ENCODE measurements around the gene KRTAP3-3.
"Not testable (repeated sequence)": the region's sequence is repeated elsewhere in the genome, so short reads cannot be mapped to it uniquely, and the experiment has no call there.

Gene KRTAP3-3

GRCh38 chr17:41004397-41004796 lies 10.4 kb upstream of the KRTAP3-3 start:
- no peak for DNase-seq

GRCh38 chr17:41003926-41004325 lies 10.0 kb upstream of the KRTAP3-3 start:
- no peak for DNase-seq

GRCh38 chr17:41002814-41003213 lies 8.8 kb upstream of the KRTAP3-3 start:
- no peak for DNase-seq

DNA sequence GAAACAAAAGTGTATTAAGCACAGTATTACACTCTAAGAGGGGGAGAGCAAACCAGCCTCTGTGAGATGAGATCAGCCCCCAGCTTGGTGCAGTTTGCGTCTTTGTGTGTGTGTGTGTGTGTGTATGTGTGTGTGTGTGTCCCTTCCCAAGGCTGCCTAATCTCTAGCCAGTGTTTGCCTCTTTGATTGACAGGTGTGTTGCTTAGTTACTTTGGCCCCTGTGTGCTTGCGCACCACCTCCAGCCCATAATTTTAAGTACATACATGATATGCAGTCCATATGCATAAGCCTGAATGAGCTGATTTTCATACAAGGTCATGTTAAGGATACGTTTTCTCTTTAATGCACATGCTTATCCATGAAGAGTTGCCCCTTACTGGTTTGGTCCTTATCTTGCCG lies 7.8 kb upstream of the KRTAP3-3 start:
- DNase-seq = no peak

DNA sequence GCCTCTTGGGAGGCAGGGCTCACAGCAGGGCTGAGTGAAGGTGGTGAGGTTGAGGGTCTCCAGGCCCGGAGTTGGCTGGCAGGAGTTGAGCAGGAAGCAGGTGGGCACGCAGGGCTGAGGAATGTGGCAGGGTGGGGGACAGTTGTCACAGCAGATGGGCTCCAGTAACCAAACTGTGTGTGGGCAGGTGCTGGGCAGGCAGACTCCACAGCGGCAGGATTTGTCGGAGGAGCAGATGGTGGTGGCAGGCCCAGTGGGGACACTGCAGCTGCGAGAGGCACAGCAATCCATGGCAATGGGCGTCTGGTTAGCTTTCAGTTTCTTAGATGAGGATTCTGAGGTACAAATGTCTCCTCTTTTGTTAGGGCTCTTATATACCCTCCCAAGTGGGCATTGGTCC lies 5.6 kb upstream of the KRTAP3-3 start, which contains the start of gene KRTAP3-2:
KRTAP3-2 (minus strand) TSS at position 344 of the 400 bp plus-strand sequence; CDS start at position 291, 53 bp downstream.
- not testable (repeated sequence) for DNase-seq

GRCh38 chr17:40997361-40997760 lies 3.4 kb upstream of the KRTAP3-3 start:
- no peak for DNase-seq

- DNase-seq = no peak
These were observed 2.9 kb upstream of the KRTAP3-3 start for GRCh38 chr17:40996829-40997228.

DNA sequence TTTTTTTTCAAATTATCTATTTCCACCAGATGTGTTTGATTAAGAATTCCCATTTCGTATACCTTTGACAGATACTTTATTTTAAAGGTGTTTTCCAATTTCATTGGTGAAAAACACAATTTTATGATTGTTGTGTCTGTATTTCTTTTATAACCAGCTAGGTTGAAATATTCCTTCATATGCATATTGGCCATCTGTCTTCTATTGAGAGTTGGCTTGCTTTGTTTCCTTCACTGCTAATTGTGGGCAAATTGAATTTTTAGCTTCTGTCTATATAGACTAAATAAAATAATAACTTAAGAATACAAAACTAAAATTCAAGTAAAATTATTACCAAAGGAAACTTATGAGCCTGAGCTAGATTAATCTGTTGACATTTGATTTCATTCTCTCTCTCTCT lies 1.2 kb upstream of the KRTAP3-3 start:
- DNase-seq = no peak

DNA sequence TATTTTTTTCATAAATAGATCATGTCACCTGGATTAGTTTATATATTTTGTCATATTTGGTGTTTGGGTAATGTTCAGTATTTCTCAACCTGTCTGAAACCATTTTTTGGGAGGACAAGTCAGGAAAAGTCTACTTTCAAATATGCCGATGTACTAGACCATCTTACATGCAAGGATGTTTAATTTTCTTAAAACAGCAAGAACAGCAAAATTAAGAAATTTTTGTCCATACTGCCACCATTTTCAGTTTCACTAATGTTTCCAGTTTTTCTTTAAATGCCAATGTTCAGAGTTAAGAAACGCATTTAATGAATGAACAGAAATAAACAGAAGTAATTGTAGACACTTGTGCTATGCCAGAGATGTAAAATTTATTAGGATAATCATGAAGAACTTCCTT lies 880 bp downstream of the KRTAP3-3 start:
- no peak for DNase-seq

GRCh38 chr17:40992666-40993065 lies 1.3 kb downstream of the KRTAP3-3 start:
- DNase-seq = no peak

DNA sequence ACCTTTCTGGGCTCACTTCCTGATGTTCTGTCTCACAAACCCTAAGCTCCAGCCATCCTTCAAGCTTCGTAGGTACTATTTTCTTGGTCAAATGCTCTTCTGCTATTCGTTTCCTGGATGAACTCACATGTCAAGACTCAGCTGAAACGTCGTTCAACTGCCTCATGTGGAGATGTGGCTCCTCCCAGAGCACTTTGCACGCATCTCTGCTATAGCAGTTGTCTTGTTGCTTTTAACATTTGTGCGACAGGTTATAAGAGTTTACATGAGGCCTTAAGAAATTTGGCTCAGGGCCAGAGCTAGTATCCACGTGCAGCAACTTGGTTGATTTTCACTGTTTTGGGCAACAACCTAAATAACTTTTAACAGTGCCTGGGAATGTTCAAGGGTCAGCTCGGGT lies 7.0 kb downstream of the KRTAP3-3 start:
- DNase-seq = no peak

DNA sequence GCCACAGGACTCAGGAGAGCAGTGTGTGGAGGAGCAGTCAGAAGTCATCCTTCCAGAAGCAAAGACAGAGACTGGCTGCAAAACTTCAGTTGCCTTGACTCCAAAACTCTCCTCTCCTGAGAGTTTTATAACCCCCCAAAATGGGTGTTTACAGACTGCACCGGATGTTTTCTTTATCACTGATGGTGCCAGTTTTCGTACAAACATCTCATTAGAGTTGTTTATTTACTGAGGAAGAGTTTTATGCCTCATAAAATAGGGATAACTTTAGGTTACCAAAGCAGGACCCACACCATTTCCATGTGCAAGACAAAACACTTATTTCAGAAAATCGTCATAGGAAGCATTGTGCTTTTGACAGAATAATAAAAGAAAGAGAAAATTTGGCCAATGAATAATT lies 9.7 kb downstream of the KRTAP3-3 start, which contains the start of gene KRT40:
KRT40 (minus strand) TSS at position 101 of the 400 bp plus-strand sequence; CDS start at position 48, 53 bp downstream.
- no peak for DNase-seq

GRCh38 chr17:40981115-40981514 lies 12.8 kb downstream of the KRTAP3-3 start:
- DNase-seq = no peak

- peak; percentile 22 for DNase-seq
These were observed 13.4 kb downstream of the KRTAP3-3 start for GRCh38 chr17:40980596-40980995.

- DNase-seq = no peak
These were observed 13.8 kb downstream of the KRTAP3-3 start for GRCh38 chr17:40980117-40980516.

DNA sequence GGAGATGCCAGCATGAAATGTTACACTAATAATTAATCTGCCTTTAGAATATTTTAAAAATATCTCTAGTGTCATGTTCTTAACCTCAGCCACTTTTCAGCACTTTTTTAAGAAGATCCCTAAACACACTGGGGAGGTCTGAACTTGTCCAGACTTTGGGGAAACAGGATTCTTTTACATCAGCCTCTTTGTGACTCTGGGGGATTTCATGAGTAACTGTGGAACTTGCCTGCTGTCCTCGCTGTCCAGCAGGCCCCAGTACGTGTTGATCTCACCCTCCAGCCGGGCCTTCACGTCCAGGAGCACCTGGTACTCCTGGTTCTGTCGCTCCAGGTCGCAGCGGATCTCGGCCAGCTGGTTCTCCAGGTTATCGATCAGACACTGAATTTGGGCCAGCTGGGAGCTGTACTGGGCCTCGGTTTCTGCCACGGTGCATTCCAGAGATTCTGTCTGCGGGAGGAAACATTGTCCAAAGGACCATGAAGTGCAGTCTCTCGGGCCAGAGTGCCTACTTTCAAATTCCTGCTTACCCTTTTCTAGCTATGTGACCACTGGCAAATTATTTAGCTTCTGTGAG lies 15.3 kb downstream of the KRTAP3-3 start:
- no peak for DNase-seq

DNA sequence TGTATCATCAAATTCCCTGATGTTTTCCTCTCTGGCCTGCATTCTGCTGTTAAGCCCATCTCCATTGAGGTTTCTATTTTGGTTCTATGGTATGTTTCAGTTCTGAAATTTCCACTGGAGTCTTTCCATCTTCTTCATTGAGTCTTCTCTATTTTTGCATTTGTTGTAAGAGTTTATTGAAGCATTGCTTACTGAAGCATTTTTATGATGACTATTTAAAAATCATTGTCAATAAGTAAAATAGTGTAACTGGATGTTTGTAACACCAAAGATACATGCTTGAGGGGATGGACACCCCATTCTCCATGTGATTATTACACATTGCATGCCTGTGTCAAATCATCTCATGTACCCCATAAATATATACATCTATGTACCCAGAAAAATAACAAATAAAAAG lies 18.4 kb downstream of the KRTAP3-3 start:
- DNase-seq = no peak

DNA sequence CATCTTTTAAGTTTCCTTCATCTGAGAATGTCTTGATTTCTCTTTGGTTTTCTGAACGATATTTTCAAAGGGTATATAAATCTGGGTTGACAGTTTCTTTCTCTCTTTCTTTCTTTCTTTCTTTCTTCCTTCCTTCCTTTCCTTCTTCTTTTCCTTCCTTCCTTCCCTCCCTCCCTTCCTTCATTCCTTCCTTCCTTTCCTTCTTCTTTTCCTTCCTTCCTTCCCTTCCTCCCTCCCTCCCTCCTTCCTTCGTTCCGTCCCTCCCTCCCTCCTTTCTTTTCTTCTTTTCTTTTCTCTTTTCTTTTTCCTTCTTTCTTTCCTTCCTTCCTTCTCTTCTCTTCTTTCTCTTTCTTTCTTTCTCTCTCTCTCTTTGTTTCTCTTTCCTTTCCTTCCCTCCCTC lies 19.6 kb downstream of the KRTAP3-3 start:
- DNase-seq = no peak

- DNase-seq = no peak
These were observed 26.4 kb downstream of the KRTAP3-3 start for GRCh38 chr17:40967582-40967981.

- no peak for DNase-seq
These were observed 27.1 kb downstream of the KRTAP3-3 start, which contains the start of gene KRT39 for GRCh38 chr17:40966848-40967247. KRT39 (minus strand) TSS chr17:40966948; CDS start chr17:40966856, 92 bp downstream.

GRCh38 chr17:40963838-40964237 lies 30.1 kb downstream of the KRTAP3-3 start:
- DNase-seq = no peak

GRCh38 chr17:40962059-40962561 lies 31.9 kb downstream of the KRTAP3-3 start:
- no peak for DNase-seq

GRCh38 chr17:40961591-40961990 lies 32.4 kb downstream of the KRTAP3-3 start:
- no peak for DNase-seq

GRCh38 chr17:40960144-40960543 lies 33.8 kb downstream of the KRTAP3-3 start:
- no peak for DNase-seq

Measured in right kidney (tissue), 1 donor.